GM18505 (cell line): ENCODE measurements around the gene HES1.
"Not testable (repeated sequence)": the region's sequence is repeated elsewhere in the genome, so short reads cannot be mapped to it uniquely, and the experiment has no call there.

Experiments
- ATAC-seq: cut with Tn5 transposase; IDR thresholded peaks from one replicate; pipeline ENCODE4 v1.9.1; 2021; ENCODE audit not compliant: unreplicated experiment
- POLR2A ChIP-seq: IDR thresholded peaks from 4 replicates; pipeline ENCODE4 v1.6.1; 2011; ENCODE audit warnings: borderline replicate concordance; ENCODE audit not compliant: insufficient read depth, insufficient read length; ENCODE audit errors: extremely low read depth

HES1 gene

DNA sequence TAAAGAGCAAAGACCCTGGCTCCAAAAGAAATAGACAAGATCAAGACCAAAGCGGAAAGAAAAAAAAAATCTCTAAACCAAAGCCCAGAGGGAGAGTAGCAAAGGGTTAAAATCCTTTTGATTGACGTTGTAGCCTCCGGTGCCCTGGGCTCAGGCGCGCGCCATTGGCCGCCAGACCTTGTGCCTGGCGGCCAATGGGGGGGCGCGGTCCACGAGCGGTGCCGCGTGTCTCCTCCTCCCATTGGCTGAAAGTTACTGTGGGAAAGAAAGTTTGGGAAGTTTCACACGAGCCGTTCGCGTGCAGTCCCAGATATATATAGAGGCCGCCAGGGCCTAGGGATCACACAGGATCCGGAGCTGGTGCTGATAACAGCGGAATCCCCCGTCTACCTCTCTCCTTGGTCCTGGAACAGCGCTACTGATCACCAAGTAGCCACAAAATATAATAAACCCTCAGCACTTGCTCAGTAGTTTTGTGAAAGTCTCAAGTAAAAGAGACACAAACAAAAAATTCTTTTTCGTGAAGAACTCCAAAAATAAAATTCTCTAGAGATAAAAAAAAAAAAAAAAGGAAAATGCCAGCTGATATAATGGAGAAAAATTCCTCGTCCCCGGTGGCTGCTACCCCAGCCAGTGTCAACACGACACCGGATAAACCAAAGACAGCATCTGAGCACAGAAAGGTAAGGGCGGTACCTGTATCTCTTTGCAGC is at the start of gene HES1:
Gene HES1 (plus strand): TSS at position 343 of the 713 bp plus-strand sequence. CDS start 233 bp downstream, at position 576.
- ATAC-seq = peak; percentile 30
- peak; percentile 88 for TF ChIP-seq POLR2A

DNA sequence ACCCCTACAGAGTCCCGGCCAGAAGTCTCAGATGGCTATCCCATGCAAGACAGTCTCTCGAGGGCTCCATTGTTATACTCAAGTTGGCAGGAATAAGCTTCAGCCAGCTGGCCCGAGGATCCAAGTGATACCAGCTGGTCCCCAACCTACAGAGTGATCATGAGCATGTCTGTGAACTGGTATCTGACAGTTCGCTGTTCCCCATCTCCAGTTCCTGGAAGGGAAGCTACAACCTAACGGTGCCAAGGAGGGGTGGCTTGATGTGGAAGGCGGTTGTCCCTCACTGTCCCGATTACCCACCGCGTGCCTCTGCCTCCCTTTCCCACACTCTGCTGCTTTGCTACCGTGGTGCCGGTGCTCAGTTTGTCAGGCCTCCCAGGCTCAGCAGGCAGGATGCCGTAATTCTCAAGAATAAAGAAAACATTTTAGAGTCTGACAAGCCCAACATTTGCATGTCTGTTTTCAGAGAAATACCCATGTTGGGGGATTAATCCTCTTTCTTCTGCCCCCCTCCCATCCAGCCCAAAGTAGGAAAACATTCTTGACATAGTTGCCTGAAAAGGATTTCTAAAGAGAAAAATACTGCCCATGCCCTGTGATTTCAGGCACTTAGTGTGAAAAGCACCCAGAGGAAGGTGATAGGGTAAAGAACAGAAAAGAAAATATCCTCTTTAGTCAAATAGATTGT is 49.4 kb upstream of the HES1 start:
- no peak for TF ChIP-seq POLR2A
- ATAC-seq = no peak

- no peak for ATAC-seq
- TF ChIP-seq POLR2A = no peak
These were observed 48.7 kb upstream of the HES1 start for GRCh38 chr3:194087280-194087679.

DNA sequence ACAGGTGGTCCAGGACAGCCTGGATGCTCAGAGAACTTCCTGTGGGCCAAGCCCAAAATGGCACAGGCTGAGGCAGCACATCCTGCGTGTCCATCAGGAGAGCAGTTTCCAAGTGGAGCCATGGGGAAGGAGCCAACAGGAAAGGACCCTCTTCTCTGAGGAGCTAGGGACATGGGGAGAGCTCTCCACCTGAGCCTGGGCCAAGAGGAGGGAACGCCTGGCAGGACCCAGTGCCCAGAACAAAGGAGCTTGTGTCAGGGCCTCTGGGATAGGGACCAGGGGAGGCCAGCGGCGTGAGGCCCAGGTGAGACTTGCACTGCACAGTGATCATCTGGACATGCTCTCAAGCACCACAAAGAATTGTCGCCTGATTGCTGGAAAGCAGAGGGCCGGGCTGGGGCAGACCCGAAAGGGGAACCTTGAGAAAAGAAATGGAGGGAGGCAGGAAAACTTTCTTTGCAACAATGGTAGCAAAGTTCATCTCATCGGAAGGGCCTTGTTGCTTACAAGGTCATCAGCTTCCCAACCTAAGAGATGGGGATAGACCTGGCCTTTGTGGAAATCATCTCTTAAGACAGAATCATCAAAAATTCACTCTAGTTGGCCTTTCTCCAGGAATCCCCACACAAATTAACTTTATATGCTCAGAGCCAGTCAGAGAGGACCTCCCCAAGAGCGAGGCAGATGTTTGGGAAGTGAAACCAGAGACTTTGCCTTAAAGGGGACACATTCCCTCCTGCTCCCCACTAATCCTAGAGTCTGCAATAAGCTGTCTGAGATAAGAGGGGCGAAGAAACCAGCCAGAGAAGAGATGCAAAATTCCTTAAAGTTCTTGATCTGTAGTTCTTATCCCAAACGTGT is 47.7 kb upstream of the HES1 start:
- no peak for TF ChIP-seq POLR2A
- ATAC-seq = no peak

- TF ChIP-seq POLR2A = no peak
- ATAC-seq = peak; percentile 67
These were observed 46.4 kb upstream of the HES1 start for GRCh38 chr3:194089357-194090177.

GRCh38 chr3:194090178-194090555 is 45.8 kb upstream of the HES1 start:
- ATAC-seq = not testable (repeated sequence)

DNA sequence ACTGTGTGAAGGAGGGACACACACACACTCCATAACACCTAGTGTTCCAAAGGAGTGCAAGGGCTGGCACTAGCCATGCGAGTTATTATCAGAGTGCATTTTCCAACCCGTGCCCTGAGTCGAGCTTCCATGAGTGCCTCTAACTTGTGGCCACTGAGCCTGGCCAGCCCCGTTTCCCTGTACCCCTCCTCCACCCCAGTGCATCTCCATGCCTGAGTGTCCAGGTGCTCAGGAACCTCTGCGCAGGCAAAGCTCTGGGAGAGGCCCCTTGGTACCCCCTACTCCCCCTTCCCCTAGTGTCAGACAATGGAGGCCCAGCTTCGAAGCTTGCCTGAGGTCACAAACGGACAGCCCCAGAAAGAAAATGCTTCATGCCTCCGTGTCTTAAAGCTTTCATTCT is 45.2 kb upstream of the HES1 start:
- ATAC-seq = no peak
- no peak for TF ChIP-seq POLR2A

DNA sequence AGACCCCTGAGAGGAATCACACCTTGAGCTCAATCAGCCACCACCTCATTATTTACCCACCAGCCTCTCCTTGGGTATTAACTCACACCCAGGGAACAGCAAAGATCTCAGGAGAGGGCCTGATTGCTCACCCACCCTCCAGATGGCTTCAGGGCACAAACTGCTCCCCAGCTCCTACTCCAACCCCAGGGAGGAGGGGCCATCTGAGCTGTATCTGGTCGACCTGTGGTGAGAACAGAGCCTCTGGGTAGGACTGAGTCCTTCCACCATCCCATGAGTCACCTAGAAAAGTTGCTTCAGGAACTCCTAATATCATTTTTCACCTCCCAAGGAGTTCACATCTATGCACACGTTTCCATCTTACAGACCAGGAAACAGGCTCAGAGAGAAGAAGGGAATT is 44.8 kb upstream of the HES1 start:
- ATAC-seq = no peak
- no peak for TF ChIP-seq POLR2A

GRCh38 chr3:194091897-194092296 is 44.1 kb upstream of the HES1 start:
- not testable (repeated sequence) for ATAC-seq

- ATAC-seq = no peak
- no peak for TF ChIP-seq POLR2A
These were observed 43.1 kb upstream of the HES1 start for GRCh38 chr3:194092881-194093301.

DNA sequence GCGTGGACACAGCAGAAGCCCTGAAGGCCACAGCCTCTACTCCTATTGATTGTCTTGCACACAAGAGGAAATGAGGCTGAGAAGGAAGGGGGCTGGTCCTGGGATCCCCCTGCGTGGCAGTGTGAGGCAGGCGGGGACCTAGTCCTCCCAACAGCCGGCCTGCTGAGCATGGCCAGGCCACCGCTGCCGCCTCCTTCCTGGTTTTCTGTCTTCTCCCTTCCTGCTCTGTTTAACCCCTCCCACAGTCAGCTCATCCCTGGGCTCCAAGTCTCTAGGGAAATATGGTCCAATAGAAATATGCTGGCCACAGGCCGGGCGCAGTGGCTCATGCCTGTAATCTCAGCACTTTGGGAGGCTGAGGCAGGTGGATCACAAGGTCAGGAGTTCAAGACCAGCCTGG is 42.1 kb upstream of the HES1 start:
- no peak for ATAC-seq
- no peak for TF ChIP-seq POLR2A

GRCh38 chr3:194095464-194095863 is 40.5 kb upstream of the HES1 start:
- no peak for TF ChIP-seq POLR2A
- ATAC-seq = no peak

- ATAC-seq = no peak
- no peak for TF ChIP-seq POLR2A
These were observed 40.0 kb upstream of the HES1 start for GRCh38 chr3:194095902-194096301.
